GM19324 (cell line): ENCODE results near the gene SUPT6H.
"Not testable (repeated sequence)": the region's sequence is repeated elsewhere in the genome, so short reads cannot be mapped to it uniquely, and the experiment has no call there.

Experiments
- ATAC-seq: cut with Tn5 transposase; IDR thresholded peaks from one replicate; pipeline ENCODE4 v1.9.1; 2021; ENCODE audit warnings: mild to moderate bottlenecking, moderate library complexity; ENCODE audit not compliant: unreplicated experiment, low FRiP score

The SUPT6H gene

GRCh38 chr17:28646039-28646754 is 15.8 kb upstream of the SUPT6H start:
- no peak for ATAC-seq

DNA sequence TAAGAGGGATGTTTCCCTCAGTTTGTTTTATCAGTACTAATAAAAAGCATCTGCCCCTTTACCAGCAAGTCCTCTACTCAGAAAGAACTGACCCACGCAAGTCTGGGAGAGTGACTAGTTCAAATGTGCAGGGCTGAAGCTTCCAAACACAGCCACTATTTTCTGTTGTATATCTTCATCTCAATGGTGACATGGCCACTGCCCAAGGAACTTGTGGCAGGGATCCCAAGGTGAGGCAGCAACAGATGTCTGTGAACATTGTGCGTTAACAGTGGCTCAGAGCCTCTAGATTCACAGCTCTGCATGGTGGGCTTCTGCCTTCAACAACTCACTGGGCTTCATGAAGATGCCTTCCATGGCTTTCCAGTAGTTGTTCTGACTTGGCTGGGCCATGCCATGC is 13.3 kb upstream of the SUPT6H start:
- ATAC-seq = no peak

- no peak for ATAC-seq
Observed at GRCh38 chr17:28655160-28655559, 6.8 kb upstream of the SUPT6H start.

- ATAC-seq = no peak
Observed at GRCh38 chr17:28657756-28658155, 4.2 kb upstream of the SUPT6H start.

DNA sequence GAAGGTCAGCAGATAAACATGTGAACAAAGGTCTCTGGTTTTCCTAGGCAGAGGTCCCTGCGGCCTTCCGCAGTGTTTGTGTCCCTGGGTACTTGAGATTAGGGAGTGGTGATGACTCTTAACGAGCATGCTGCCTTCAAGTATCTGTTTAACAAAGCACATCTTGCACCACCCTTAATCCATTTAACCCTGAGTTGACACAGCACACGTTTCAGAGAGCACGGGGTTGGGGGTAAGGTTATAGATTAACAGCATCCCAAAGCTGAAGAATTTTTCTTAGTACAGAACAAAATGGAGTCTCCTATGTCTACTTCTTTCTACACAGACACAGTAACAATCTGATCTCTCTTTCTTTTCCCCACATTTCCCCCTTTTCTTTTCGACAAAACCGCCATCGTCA is 3.7 kb upstream of the SUPT6H start:
- not testable (repeated sequence) for ATAC-seq

DNA sequence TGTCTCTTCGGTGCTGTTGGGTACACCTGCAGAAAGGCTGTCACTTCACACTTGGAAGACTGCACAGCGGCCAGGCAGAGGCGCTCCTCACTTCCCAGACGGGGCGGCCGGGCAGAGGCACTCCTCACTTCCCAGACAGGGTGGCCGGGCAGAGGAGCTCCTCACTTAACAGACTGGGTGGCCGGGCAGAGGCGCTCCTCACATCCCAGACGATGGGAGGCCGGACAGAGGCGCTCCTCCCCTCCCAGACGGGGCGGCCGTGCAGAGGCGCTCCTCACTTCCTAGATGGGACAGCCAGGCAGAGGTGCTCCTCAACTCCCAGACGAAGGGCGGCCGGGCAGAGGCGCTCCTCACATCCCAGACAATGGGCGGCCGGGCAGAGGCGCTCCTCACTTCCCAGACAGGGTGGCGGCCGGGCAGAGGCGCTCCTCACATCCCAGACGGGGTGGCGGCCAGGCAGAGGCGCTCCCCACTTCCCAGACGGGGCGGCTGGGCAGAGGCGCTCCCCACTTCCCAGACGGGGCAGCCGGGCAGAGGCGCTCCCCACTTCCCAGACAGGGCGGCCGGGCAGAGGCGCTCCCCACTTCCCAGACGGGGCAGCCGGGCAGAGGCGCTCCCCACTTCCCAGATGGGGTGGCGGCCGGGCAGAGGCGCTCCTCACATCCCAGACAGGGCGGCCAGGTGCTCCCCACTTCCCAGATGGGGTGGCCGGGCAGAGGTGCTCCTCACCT is 3.1 kb upstream of the SUPT6H start:
- not testable (repeated sequence) for ATAC-seq

- not testable (repeated sequence) for ATAC-seq
Observed at GRCh38 chr17:28659497-28659881, 2.5 kb upstream of the SUPT6H start.

- no peak for ATAC-seq
Observed at GRCh38 chr17:28662527-28662829, 473 bp downstream of the SUPT6H start.

- no peak for ATAC-seq
Observed at GRCh38 chr17:28663723-28664122, 1.7 kb downstream of the SUPT6H start.

DNA sequence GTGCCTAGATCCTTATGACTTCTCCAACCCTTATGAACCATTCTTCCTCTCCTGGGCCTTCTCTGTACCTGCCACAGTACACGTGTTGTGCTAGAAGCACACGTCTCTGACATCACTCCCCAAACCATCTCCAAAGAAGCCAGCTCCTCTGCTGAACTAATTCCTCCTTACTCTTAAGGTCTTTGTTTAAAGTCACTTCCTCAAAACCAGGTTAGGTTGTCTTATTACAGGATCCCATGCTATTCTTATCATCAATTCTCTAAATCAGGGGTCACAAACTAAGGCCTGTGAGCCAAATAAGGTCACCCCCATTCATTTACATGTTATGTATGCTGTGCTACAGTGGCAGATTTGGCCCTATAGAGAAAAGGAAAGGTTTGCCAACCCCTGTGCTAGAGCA is 4.0 kb downstream of the SUPT6H start:
- ATAC-seq = no peak

DNA sequence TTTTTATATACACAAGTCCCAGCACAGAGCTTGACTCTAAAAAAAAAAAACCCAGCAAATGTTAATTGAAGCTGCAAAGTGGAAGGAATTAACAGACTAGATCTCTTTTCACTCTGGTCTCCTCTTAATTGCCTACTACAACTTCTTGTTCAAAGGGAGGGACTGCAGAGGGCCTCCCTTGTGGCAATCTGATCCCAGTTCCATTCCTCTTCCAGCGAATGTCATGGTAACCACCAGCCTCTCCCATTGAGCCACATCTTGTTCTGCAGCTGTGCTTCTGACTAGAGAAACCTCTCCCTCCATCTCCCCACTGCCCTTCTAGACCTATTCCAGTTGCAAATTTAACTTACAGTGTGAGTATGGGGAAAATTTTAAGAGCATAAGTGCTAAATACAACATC is 5.9 kb downstream of the SUPT6H start:
- no peak for ATAC-seq

- ATAC-seq = no peak
Observed at GRCh38 chr17:28669918-28670317, 7.9 kb downstream of the SUPT6H start.

DNA sequence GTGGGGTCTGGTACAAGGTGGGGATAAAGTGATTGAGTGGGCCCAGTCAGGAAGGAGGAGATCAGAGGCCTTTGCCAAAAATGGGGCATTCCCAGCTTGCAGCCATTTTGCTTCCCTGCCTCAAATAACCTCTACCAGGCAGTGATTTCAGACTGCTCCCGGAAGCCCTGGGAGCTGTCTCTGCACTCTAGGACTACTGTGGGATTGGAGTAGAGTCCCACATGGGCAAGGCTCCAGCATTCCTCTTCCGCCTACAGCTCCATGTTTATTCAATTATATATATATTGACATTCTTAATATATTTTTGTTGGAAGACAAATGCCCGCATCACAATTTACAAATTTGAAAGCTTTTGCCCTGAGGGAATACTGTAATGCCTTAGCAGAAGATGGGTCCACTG is 13.5 kb downstream of the SUPT6H start:
- no peak for ATAC-seq

- ATAC-seq = no peak
Observed at GRCh38 chr17:28675980-28676379, 14.0 kb downstream of the SUPT6H start.

- no peak for ATAC-seq
Observed at GRCh38 chr17:28682655-28683054, 20.6 kb downstream of the SUPT6H start.

- no peak for ATAC-seq
Observed at GRCh38 chr17:28684963-28685362, 23.0 kb downstream of the SUPT6H start.

- ATAC-seq = no peak
Observed at GRCh38 chr17:28685366-28685765, 23.4 kb downstream of the SUPT6H start.

DNA sequence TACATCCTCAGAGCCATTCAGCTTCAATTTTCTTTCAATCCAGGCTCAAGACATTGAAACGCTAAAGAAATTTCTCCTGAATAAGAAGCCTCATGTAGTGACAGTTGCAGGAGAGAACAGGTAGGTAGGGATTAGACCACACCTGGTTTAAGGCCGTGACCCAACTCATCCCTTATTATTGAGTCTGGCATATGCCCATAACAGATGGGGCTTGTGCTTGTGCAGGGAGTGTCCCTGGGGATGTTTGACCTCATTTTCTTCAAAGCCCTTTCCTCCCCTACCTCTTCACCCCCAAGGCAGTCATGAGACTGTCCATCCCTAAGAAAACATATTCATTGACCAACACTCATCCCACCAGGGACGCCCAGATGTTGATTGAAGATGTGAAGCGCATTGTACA is 24.3 kb downstream of the SUPT6H start:
- ATAC-seq = no peak

DNA sequence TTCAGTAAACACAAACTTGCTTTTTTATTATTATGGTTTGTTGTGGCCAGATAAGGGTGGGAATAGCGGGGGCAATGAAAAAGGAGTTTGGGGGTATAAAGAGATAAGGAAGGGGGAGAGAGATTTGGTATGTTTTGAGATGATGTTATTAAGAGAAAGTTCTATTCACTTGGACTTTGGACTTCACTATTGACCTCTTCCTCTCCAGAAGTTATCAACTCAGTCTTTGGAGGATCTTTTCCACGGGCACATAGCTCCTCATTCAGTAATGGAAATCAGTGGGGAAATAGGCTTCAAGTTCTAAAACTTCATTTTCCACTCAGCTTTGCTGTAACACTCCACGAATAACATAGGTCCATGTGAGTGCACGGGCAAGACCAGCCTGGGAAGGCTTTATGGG is 26.5 kb downstream of the SUPT6H start:
- ATAC-seq = no peak

DNA sequence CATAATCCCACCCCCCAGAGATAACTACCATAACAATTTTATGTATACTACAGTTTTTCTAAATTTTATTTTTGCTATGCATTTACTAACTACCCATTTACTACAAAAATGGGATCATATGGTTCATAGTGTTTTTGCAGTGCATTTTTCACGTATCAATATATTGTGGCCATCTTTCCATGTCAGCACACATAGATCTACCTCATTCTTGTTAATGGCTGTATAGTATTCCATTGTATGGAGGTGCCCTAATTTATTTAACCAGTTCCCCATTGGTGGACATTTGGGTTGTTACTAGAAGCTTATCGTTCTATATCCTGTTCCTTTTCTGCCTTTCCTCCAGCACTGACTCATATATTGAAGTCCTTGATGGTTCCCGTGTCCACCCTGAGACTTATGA is 27.0 kb downstream of the SUPT6H start:
- ATAC-seq = no peak

- ATAC-seq = no peak
Observed at GRCh38 chr17:28693869-28694268, 31.9 kb downstream of the SUPT6H start.

GRCh38 chr17:28698253-28698941 is 36.4 kb downstream of the SUPT6H start:
- no peak for ATAC-seq
